Measurements from ENCODE around the gene PPP1R7.

The PPP1R7 gene

GRCh38 chr2:241120440-241120839, 29.8 kb upstream of the PPP1R7 start:
- in situ Hi-C loops (cut with MboI; ENCODE audit: low sequenced_read_pairs): no loop called here

- in situ Hi-C loops (cut with MboI; ENCODE audit: low sequenced_read_pairs): no loop called here
Measured at GRCh38 chr2:241121008-241121407, 29.3 kb upstream of the PPP1R7 start.

GRCh38 chr2:241122376-241123002, 27.8 kb upstream of the PPP1R7 start:
- in situ Hi-C loops (cut with MboI; ENCODE audit: low sequenced_read_pairs): no loop called here

- in situ Hi-C loops (cut with MboI; ENCODE audit: low sequenced_read_pairs): no loop called here
Measured at GRCh38 chr2:241123816-241124536, 26.3 kb upstream of the PPP1R7 start.

- in situ Hi-C loops (cut with MboI; ENCODE audit: low sequenced_read_pairs): no loop called here
Measured at GRCh38 chr2:241125626-241126025, 24.6 kb upstream of the PPP1R7 start.

GRCh38 chr2:241126201-241126611, 24.1 kb upstream of the PPP1R7 start:
- in situ Hi-C loops (cut with MboI; ENCODE audit: low sequenced_read_pairs): no loop called here

- in situ Hi-C loops (cut with MboI; ENCODE audit: low sequenced_read_pairs): no loop called here
Measured at GRCh38 chr2:241126771-241127202, 23.5 kb upstream of the PPP1R7 start.

GRCh38 chr2:241128266-241128665, 22.0 kb upstream of the PPP1R7 start:
- in situ Hi-C loops (cut with MboI; ENCODE audit: low sequenced_read_pairs): no loop called here

GRCh38 chr2:241129086-241129871, 21.0 kb upstream of the PPP1R7 start:
- in situ Hi-C loops (cut with MboI; ENCODE audit: low sequenced_read_pairs): no loop called here

GRCh38 chr2:241130316-241130715, 20.0 kb upstream of the PPP1R7 start:
- in situ Hi-C loops (cut with MboI; ENCODE audit: low sequenced_read_pairs): no loop called here

GRCh38 chr2:241131531-241131930, 18.7 kb upstream of the PPP1R7 start:
- in situ Hi-C loops (cut with MboI; ENCODE audit: low sequenced_read_pairs): no loop called here

GRCh38 chr2:241132538-241133435, 17.5 kb upstream of the PPP1R7 start:
- in situ Hi-C loops (cut with MboI; ENCODE audit: low sequenced_read_pairs): no loop called here

- in situ Hi-C loops (cut with MboI; ENCODE audit: low sequenced_read_pairs): no loop called here
Measured at GRCh38 chr2:241133436-241133820, 16.8 kb upstream of the PPP1R7 start.

GRCh38 chr2:241134711-241135110, 15.6 kb upstream of the PPP1R7 start:
- in situ Hi-C loops (cut with MboI; ENCODE audit: low sequenced_read_pairs): no loop called here

- in situ Hi-C loops (cut with MboI; ENCODE audit: low sequenced_read_pairs): no loop called here
Measured at GRCh38 chr2:241135737-241136136, 14.5 kb upstream of the PPP1R7 start.

- in situ Hi-C loops (cut with MboI; ENCODE audit: low sequenced_read_pairs): no loop called here
Measured at GRCh38 chr2:241136191-241136590, 14.1 kb upstream of the PPP1R7 start.

- in situ Hi-C loops (cut with MboI; ENCODE audit: low sequenced_read_pairs): no loop called here
Measured at GRCh38 chr2:241136661-241137260, 13.5 kb upstream of the PPP1R7 start.

GRCh38 chr2:241137276-241138190, 12.7 kb upstream of the PPP1R7 start:
- in situ Hi-C loops (cut with MboI; ENCODE audit: low sequenced_read_pairs): no loop called here

- in situ Hi-C loops (cut with MboI; ENCODE audit: low sequenced_read_pairs): no loop called here
Measured at GRCh38 chr2:241138471-241138870, 11.8 kb upstream of the PPP1R7 start.
